OCI-LY7 (cell line): ENCODE measurements around the gene ANKRD39. TPM values are rescaled to one million over a fixed set of nuclear protein-coding genes. Genes with fewer than 3 reads are reported as not detected.
A peak's percentile ranks its signal among the peaks of the same experiment; 100 is the strongest.
"Not testable (repeated sequence)": the region's sequence is repeated elsewhere in the genome, so short reads cannot be mapped to it uniquely, and the experiment has no call there.

Experiments
- BruUV-seq: library from RNA; stranded (reverse); fragments of 400-500 nt; replicated peaks from 2 replicates; lab custom pipeline; 2021; lab: Mats Ljungman, UMichigan
- CTCF ChIA-PET: fragments of 300-600 bp; sonication (Branson Sonifier 250); formaldehyde crosslinking; loops from one replicate; lab custom pipeline; 2022; ENCODE audit warnings: antibody characterized with exemption; ENCODE audit not compliant: unreplicated experiment; lab: Charles Lee
- POLR2A ChIA-PET: fragments of 300-600 bp; sonication (Branson Sonifier 250); formaldehyde crosslinking; loops from one replicate; lab custom pipeline; 2022; ENCODE audit warnings: antibody characterized with exemption; lab: Charles Lee
- DNase-seq: peaks from one replicate; pipeline ENCODE4 v3.0.0-alpha.2; 2015; ENCODE audit warnings: low spot score
- H2AFZ ChIP-seq: fragments of 200-600 bp; sonication (generic), shearing (Covaris generic); 2 replicates; pipeline ENCODE4 v1.6.1; 2014; ENCODE audit warnings: mild to moderate bottlenecking, antibody characterized with exemption, low read length, moderate library complexity
- H3K27ac ChIP-seq: fragments of 200-600 bp; sonication (generic); 2 replicates; pipeline ENCODE4 v1.5.1; 2014; ENCODE audit warnings: mixed run types, low read depth, mild to moderate bottlenecking, moderate library complexity, low read length, inconsistent platforms; ENCODE audit not compliant: poor library complexity, severe bottlenecking
- H3K36me3 ChIP-seq: fragments of 200-600 bp; sonication (generic); 2 replicates; pipeline ENCODE4 v1.6.1; 2014; ENCODE audit warnings: mild to moderate bottlenecking, antibody characterized with exemption, low read length, moderate library complexity, mixed read lengths; ENCODE audit not compliant: insufficient read depth
- H3K4me1 ChIP-seq: fragments of 200-600 bp; sonication (generic); 2 replicates; pipeline ENCODE4 v1.5.1; 2014; ENCODE audit warnings: mild to moderate bottlenecking, low read length; ENCODE audit not compliant: insufficient read depth, poor library complexity, severe bottlenecking
- H3K4me2 ChIP-seq: fragments of 200-600 bp; sonication (generic); 2 replicates; pipeline ENCODE4 v1.6.1; 2014; ENCODE audit warnings: mild to moderate bottlenecking, low read length
- H3K4me3 ChIP-seq: fragments of 200-600 bp; sonication (generic); 2 replicates; pipeline ENCODE4 v1.5.1; 2014; ENCODE audit warnings: mild to moderate bottlenecking, low read depth, low read length; ENCODE audit not compliant: poor library complexity, severe bottlenecking
- H3K79me2 ChIP-seq: fragments of 200-600 bp; sonication (generic); 2 replicates; pipeline ENCODE4 v1.6.1; 2016; ENCODE audit warnings: low read depth, mild to moderate bottlenecking, low read length, moderate library complexity, mixed read lengths; ENCODE audit not compliant: insufficient read depth
- H3K9me2 ChIP-seq: fragments of 200-600 bp; sonication (generic); 2 replicates; pipeline ENCODE4 v1.6.1; 2016; ENCODE audit warnings: mild to moderate bottlenecking, low read length, mixed read lengths; ENCODE audit not compliant: insufficient read depth
- H3K9me3 ChIP-seq: fragments of 200-600 bp; sonication (generic); 2 replicates; pipeline ENCODE4 v1.6.1; 2014; ENCODE audit warnings: mild to moderate bottlenecking, mixed run types, low read length, mixed read lengths
- H4K20me1 ChIP-seq: fragments of 200-600 bp; sonication (generic); 2 replicates; pipeline ENCODE4 v1.6.1; 2014; ENCODE audit warnings: mild to moderate bottlenecking, antibody characterized with exemption, low read length, moderate library complexity, mixed read lengths; ENCODE audit not compliant: insufficient read depth
- EZH2phosphoT487 ChIP-seq: fragments of 200-600 bp; sonication (generic); IDR thresholded peaks from 2 replicates; pipeline ENCODE4 v1.6.1; 2018; ENCODE audit warnings: low read depth, borderline replicate concordance, mild to moderate bottlenecking, mixed run types, antibody characterized with exemption, low read length, moderate library complexity, mixed read lengths
- intact Hi-C: fragments of 100-400 bp; cut with micrococcal nuclease; formaldehyde crosslinking; loops from one replicate; pipeline ENCODE4 v1.10.0; 2022; ENCODE audit not compliant: unreplicated experiment
- total RNA-seq, 2 experiments: library from RNA; depleted of rRNA in 1 of 2; stranded (reverse); fragments of >200 nt in 1 of 2; shearing (Covaris generic) in 1 of 2; gene quantifications; 2 replicates each; pipeline ENCODE4 v1.2.3, GENCODE V29; 2014 to 2022
- TF ChIP-seq, protein P1 (sequence below): fragments of 200-600 bp; sonication (generic); conservative IDR thresholded peaks from 2 replicates; pipeline ENCODE4 v1.5.1; 2014; ENCODE audit warnings: mild to moderate bottlenecking, antibody characterized with exemption, low read length, moderate library complexity, mixed read lengths

ANKRD39 gene
- total RNA-seq, 2 experiments from 2014 or later, result 22.2 to 24.1 TPM

DNA sequence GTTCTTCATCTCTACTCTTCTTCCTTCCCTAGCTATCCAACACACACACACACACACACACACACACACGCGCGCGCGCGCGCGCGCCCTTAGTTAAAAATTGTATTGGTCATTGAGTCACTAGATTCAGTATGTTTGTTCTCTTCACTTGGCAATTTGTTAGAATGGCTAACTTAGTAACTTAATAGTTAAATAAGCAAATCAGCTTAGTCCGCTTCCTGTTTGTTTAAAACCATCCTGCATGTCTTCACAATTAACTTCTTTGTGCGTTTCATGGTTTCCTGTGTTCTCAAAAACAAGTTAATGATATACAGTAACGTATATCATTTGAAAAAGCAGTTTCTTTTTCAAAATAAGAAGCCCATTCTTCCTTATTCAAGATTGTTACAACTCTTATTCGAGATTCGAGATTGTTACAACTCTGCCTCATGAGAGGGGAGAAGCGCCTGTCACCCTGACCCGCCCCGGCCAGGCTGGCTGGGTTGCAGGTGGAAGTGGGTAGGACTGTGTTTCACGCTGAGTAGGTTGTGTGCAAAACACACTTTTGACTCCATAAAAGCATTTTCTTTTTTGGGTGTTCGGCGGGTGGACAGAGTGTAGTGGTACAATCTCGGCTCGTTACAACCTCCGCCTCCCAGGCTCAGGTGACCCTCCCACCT lies 51.2 kb downstream of the ANKRD39 start:
- Histone ChIP-seq H3K9me3 (no peaks in the 10 kb centered on the region), H3K4me3 (peak overlapping the region; percentile 1), H3K4me2 (peak overlapping the region; percentile 51), H2AFZ (peak overlapping the region; percentile 70), H4K20me1 (no peaks in the 10 kb centered on the region), H3K4me1 (peaks cover 22% of the 10 kb centered on the region), H3K36me3 (peaks cover 5% of the 10 kb centered on the region; the same call in 1 of the 2 replicates), H3K27ac (peak overlapping the region; percentile 40), H3K79me2 (no peaks in the 10 kb centered on the region), H3K9me2 (no peaks in the 10 kb centered on the region)
- ChIA-PET POLR2A (interaction anchor here (0.6 to 0.7 kb wide), 2 partner anchors 174 to 1405 kb away, joined by 3 read pairs; no protein-coding TSS in a partner anchor), CTCF (interaction anchor here (1.1 kb wide), 1 partner anchor 9 kb away, joined by 4 read pairs; the partner anchor contains the start of gene CNNM3)
- no peak for TF ChIP-seq EZH2phosphoT487
- TF ChIP-seq, protein P1, sequence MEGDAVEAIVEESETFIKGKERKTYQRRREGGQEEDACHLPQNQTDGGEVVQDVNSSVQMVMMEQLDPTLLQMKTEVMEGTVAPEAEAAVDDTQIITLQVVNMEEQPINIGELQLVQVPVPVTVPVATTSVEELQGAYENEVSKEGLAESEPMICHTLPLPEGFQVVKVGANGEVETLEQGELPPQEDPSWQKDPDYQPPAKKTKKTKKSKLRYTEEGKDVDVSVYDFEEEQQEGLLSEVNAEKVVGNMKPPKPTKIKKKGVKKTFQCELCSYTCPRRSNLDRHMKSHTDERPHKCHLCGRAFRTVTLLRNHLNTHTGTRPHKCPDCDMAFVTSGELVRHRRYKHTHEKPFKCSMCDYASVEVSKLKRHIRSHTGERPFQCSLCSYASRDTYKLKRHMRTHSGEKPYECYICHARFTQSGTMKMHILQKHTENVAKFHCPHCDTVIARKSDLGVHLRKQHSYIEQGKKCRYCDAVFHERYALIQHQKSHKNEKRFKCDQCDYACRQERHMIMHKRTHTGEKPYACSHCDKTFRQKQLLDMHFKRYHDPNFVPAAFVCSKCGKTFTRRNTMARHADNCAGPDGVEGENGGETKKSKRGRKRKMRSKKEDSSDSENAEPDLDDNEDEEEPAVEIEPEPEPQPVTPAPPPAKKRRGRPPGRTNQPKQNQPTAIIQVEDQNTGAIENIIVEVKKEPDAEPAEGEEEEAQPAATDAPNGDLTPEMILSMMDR, result no peak
- no TSS peak for BruUV-seq
- intact Hi-C loops, result no loop called here
- peak; percentile 40 for DNase-seq

DNA sequence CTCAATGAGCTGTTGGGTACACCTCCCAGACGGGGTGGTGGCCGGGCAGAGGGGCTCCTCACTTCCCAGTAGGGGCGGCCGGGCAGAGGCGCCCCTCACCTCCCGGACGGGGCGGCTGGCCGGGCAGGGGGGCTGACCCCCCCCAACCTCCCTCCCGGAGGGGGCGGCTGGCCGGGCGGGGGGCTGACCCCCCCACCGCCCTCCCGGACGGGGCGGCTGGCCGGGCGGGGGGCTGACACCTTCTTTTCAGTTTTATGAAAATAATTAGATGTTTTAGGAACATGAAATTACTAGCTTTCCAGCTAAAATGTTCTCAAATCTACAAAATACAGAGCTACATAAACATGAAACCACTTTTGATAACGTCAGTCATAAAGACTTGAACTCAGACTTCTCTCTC lies 51.9 kb downstream of the ANKRD39 start:
- Histone ChIP-seq H3K4me1 (peaks cover 23% of the 10 kb centered on the region), H3K36me3 (peaks cover 10% of the 10 kb centered on the region; the same call in 1 of the 2 replicates), H3K27ac (peak overlapping the region; percentile 40), H3K4me2 (peak overlapping the region; percentile 51), H3K4me3 (peak overlapping the region; percentile 1)
- BruUV-seq, H3K9me3 ChIP-seq, H4K20me1 ChIP-seq, intact Hi-C loops, H3K79me2 ChIP-seq, H2AFZ ChIP-seq, H3K9me2 ChIP-seq, DNase-seq: not testable (repeated sequence)
- ChIA-PET POLR2A (interaction anchor here (0.7 kb wide), 1 partner anchor 1405 kb away, joined by 3 read pairs; no protein-coding TSS in a partner anchor), CTCF (interaction anchor here (1.1 kb wide), 1 partner anchor 10 kb away, joined by 4 read pairs; the partner anchor contains the start of gene CNNM3)

DNA sequence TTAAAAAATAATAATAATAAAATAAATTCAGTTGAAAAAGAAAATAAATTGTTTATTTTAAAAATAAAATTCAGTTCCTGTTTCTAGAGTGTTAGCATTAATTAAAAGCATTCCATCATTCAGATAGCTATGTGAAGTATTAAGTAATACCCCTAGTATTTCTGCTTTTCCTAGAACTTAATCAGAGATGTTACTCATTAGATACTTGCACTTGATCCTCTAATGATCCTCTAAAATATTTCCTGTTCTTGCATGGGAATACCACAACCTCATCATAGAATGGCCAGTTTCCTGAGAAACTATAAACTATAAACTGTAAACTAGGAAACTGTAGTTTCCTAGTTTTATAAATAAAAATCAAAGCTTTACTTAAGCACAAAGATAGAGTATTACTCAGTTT lies 52.8 kb downstream of the ANKRD39 start:
- intact Hi-C loops, result loop anchor here (5.0 kb wide), 1 partner anchor 203 kb away; no protein-coding TSS in a partner anchor
- Histone ChIP-seq H3K27ac (no peak overlapping the region), H3K4me2 (no peak overlapping the region), H3K36me3 (peaks cover 10% of the 10 kb centered on the region; the same call in 1 of the 2 replicates), H3K9me3 (no peaks in the 10 kb centered on the region), H2AFZ (no peak overlapping the region), H4K20me1 (no peaks in the 10 kb centered on the region), H3K4me3 (no peak overlapping the region), H3K9me2 (no peaks in the 10 kb centered on the region), H3K79me2 (no peaks in the 10 kb centered on the region), H3K4me1 (peaks cover 29% of the 10 kb centered on the region)
- no TSS peak for BruUV-seq
- ChIA-PET CTCF (no interaction called here), POLR2A (interaction anchor here (0.7 kb wide), 1 partner anchor 1276 kb away, joined by 3 read pairs; no protein-coding TSS in a partner anchor)
- DNase-seq, result no peak
- TF ChIP-seq EZH2phosphoT487, result no peak
- TF ChIP-seq, protein P1, result no peak
